CD4-positive, alpha-beta T cell treated with Interleukin-4 for 4 hours (primary cell): Measurements from ENCODE around the gene CSF2RB.

ENCODE experiments used
- DNase-seq: peaks from one replicate; pipeline ENCODE4 v3.0.0-alpha.2; 2020

The CSF2RB gene

GRCh38 chr22:36913427-36914389 lies at the start of gene CSF2RB:
TSS of gene CSF2RB (plus strand) at chr22:36913628. CDS start at chr22:36922208, 8,580 bp downstream.
- peak; percentile 14 for DNase-seq

GRCh38 chr22:36863979-36864378 lies 49.4 kb upstream of the CSF2RB start:
- DNase-seq: no peak

GRCh38 chr22:36864454-36865215 lies 48.8 kb upstream of the CSF2RB start:
- DNase-seq: no peak

GRCh38 chr22:36865346-36865745 lies 48.1 kb upstream of the CSF2RB start:
- DNase-seq: no peak

GRCh38 chr22:36867695-36868094 lies 45.7 kb upstream of the CSF2RB start:
- DNase-seq: no peak

GRCh38 chr22:36868546-36869181 lies 44.8 kb upstream of the CSF2RB start:
- DNase-seq: no peak

GRCh38 chr22:36870250-36870649 lies 43.2 kb upstream of the CSF2RB start:
- DNase-seq: no peak

- no peak for DNase-seq
These were observed 41.8 kb upstream of the CSF2RB start for GRCh38 chr22:36871669-36872081.

GRCh38 chr22:36872084-36872483 lies 41.3 kb upstream of the CSF2RB start:
- no peak for DNase-seq

GRCh38 chr22:36872866-36873498 lies 40.4 kb upstream of the CSF2RB start:
- no peak for DNase-seq

GRCh38 chr22:36873614-36874308 lies 39.7 kb upstream of the CSF2RB start:
- peak; percentile 17 for DNase-seq

GRCh38 chr22:36874309-36874696 lies 39.1 kb upstream of the CSF2RB start:
- no peak for DNase-seq

- no peak for DNase-seq
These were observed 38.7 kb upstream of the CSF2RB start for GRCh38 chr22:36874736-36875135.

GRCh38 chr22:36875741-36876140 lies 37.7 kb upstream of the CSF2RB start:
- DNase-seq: no peak

GRCh38 chr22:36879775-36880174 lies 33.7 kb upstream of the CSF2RB start:
- DNase-seq: no peak

GRCh38 chr22:36881504-36882245 lies 31.8 kb upstream of the CSF2RB start:
- DNase-seq: no peak

GRCh38 chr22:36884349-36885158 lies 28.9 kb upstream of the CSF2RB start:
- no peak for DNase-seq

GRCh38 chr22:36885474-36885873 lies 28.0 kb upstream of the CSF2RB start:
- no peak for DNase-seq

- no peak for DNase-seq
These were observed 27.4 kb upstream of the CSF2RB start for GRCh38 chr22:36886016-36886415.

- peak; percentile 52 for DNase-seq
These were observed 26.3 kb upstream of the CSF2RB start for GRCh38 chr22:36887162-36887561.

GRCh38 chr22:36891646-36892045 lies 21.8 kb upstream of the CSF2RB start:
- no peak for DNase-seq
